DMS53 treated with DMSO at 0.1 percent for 48 hours (cell line): Measurements from ENCODE around the gene UROC1.

ENCODE experiments used
- DNase-seq: peaks from one replicate; lab custom pipeline; 2025; ENCODE audit not compliant: unreplicated experiment; lab: John Stamatoyannopoulos, UW

The UROC1 gene

DNA sequence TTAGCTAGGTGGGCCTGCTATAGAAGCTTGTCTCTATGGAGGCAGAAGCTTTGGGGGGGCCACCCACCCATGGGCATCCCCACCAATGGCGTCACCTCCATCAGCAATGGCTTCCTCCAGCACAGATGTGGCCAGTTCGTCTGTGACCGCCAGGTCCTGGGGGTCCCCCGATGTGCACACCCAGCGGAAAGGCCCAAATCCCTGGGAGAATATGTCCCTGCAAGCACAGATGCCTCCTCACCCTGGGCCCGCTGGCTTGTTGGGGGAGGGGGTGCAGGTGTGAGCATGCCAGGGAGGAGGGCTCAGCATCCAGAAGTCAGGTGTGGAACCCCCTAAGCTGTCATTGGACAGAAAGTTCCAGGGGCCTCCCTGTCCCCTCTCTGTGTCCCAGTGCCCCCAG is 19.6 kb downstream of the UROC1 start:
- DNase-seq = no peak

DNA sequence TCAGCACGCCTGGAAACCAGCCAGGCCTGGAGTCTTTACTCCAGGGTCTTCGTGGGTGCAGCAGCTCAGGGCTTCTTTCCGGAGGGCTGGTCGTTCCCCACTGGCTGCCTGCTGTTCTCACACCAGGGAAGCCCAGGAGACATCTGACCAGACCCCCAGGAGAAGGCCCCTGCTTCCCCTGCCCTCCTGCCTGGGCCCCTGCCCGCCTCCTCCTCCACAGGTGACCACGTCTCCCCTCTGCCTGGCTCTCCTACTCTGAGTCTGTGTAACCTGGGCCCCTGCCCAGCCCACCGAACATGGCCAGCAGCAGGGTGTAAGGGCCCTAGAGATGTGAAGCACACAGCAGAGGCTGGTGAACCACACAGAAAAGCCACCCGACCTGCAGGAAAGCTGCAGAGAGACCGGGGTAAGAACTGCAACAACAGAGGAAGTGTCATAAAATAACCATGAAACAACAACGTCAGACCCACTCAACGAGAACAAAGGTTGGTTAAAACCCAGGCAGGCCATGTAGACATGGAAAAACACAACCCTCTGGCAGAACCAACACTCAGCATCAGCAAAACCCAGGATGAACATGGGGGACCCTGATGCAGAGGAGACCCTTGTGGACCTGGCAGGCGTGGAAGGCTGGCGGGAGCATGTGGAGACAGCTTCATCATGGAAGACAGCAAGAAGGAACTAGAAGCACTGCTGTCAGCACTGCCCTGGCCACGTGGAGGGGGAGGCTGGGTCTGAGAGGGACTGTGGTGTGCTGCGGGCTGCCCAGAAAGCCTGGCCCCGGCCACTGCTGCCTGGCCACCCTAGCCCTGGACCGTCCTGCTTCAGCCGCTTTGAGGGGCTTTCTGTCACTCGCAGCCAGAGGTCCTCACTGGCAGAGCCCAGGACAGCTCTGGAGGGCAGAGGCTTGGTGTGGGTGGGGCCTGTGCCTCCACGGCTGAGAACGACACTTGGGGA is 20.4 kb downstream of the UROC1 start:
- DNase-seq = no peak

DNA sequence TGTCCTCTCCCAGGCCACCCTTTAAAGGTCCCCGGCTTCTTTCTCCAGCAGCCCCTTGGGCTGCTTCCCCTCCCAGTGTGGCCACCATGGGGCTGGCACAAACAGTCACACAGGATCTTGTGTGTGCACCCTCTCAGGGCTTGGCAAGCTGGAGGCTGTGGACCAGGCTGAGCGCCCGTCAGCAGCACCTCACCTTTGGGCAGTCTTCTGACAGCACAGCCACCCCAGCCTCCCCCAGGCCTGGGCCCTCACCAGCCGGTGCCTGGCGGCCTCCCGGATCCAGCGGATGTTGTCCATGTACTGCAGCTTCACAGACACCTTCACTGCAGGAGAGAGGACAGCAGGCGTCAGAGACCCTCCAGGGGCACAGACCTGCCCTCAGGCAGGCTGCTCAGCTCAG is 21.8 kb downstream of the UROC1 start:
- DNase-seq = no peak

DNA sequence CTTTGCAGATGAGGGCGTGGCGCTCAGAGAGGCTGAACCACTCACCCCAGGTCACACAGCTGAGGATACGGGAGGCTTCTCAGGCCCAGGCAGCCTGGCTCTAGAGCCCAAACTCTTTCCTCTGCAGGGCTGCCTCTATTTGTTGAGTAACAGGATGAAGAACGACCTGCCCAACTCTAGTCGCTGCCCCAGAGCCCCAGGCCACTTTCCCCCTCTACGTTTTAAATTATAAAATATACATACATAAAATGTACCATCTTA is 22.7 kb downstream of the UROC1 start:
- no peak for DNase-seq

DNA sequence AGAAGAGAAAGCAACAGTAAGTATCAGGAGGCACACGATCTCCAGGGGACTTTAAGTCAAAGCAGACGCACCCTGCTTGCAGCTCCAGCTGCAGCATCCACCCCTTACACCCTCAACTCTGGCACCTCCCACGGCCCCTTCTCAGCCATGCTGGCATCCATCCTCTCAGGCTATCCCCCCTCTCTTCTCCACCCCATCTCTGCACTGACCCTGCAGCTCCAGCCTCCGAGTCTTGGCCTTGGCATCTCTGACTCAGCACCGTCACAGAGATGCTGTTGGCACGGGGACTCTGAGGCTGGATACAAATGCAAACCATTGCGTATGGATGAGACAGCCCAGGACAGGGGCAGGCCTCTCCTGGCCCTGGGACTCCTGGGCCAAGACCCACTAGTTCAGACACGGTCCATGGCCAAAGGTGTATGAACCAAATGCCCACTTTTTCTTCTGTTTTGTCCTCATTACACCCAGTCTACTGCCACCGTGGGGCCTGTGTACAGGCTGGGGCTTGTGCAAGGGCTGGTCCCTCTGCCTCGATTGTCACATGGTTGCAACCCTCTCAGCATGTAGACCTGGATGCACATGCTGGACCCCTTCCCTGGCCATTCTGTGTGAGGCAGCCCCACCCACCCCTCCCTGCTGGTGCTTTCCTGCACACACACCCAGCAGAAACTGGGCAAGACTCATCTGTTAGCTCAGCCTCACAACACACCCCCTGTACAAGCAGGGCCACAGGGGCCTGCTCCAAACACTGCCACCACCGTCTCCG is 23.2 kb downstream of the UROC1 start:
- DNase-seq = no peak

DNA sequence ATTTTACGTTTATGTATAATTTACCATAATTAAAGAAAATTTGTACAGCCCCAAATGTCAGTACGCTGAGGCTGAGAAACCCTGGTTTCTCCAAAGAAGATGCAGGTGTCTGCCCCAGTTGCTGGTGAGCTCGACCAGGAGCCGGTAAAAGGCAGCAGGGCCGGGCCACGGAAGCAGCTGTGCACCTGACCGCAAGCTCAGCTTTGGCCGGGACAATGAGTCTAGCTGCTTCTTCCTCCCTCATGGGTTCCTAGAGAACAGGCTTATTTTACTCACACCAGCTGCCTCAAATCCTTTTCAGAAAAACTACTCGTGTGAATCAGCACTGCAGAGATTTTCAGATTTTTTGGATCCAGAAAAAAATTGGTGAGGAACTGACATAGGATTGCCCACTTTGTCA is 23.8 kb downstream of the UROC1 start:
- no peak for DNase-seq

DNA sequence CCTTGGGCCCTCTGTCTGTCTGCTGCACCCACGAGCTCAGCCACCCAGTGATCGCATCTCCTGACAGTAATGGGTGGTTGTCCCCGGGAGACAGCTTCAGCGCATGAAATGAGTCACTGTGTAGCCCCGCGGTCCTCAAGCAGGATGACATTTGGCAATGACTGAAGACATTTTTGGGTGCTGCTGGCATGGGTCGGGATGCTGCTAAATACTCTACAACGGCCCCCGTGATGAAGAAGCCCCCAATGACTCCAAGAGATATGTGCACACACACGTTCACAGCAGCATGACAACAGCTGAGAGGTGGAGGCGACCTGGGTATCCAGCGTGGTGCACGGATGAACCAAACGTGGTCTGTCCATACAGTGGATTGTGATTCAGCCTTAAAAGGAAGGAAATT is 24.5 kb downstream of the UROC1 start:
- no peak for DNase-seq

DNA sequence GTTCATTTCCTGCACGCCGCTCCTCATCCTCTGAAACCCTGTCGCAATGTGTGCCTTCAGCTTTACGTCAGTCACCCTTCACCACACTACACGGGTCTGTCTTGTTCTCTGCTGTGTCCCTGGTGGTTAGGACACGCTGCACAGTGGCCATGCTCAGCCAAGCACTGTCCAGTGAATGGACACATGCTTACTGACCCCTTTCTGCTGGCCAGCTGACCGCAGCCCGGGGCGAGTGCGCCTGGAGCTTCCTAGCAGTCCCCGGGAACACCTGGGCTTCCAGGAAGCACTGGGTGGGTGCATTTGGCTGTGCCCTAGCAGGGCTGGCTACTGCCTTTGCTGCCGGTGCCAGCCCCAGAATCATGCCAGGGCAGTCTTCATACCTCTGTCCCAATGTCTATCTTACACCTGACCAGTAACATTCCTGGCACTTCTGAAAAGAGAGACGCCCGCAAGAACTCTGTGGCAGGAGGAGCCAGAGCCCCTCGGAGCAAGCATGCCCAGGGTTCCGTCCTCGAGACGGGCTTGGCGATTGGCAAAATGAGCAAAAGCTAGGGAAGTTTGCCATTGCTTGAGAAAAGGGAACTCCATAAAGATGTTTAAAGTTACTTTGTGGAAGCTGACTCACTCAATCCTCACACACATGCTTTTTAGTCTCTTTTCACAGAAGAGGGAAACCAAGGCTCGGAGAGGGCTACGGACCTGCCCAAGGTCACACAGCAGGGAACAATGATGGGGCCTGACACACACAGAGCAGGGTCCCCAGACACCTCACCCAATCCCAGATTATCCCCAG is 26.2 kb downstream of the UROC1 start:
- no peak for DNase-seq

DNA sequence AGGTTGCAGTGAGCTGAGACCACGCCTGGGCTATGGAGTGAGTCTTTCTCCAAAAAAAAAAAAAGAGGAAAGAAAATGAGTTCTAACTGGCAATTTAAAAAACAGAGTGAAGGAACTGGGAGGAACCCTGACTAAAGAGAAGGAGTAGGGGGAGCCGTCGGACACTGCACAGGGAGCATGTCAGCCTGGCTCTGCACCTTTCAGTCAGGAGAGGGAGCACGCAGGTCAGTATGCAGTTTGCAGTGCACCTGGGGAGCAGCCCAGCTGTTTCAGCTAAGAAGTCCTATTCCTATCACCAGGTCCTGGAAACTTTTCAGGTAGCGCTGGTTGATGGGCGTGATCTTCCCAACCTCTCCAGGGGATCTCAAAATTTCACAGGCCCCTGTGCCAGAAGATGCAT is 27.0 kb downstream of the UROC1 start:
- DNase-seq = no peak

DNA sequence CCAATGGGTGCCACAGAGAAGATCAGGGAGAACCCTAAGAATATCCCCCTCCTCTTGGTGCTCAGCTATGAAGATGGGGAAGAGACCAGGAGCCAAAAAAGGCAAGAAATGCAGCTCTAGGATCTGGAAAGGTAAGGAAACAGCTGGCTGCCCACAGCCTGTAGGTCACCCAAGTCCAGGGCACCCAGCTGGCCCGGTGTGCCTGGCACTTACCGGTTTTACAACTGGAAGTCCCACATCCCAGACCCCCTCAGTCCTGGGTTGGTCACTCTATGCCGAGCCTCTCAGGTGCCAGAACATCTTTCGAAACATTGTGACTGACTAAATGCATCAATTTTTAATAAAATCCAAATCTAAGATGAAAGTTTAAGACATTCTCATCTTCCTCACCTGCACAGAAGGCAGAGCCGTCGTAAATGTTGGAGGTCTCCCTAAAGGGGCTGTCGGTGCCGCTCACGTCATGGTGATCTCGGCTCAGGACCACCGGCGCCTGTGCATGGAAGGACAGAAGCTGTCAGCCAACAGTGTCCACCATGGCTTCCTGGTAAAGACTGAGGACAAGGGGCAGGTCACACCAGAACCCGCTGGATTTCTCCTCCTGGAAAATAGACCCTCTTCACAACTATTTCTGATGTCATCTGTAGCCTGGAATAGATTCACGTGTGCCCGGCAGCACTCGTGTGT is 28.5 kb downstream of the UROC1 start:
- DNase-seq = no peak

DNA sequence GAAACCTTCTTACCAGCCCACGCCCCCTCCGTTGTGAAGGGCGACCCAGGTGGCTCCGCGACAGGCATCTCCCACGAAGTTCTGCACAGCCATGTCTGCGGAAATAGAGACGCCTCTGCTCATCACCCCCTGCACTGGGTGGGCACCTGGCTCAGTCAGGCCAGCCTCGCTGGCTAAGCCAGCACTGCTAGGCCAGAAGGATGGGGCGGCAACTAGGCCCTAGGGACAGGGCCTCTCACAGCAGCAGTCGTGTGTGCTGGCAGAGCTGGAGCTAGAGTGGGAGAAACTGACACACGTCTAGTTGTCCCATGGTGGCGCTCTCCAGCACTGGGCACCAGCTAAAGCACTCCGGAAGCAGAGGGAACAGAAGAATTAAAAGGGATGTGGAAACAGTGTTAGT is 29.4 kb downstream of the UROC1 start:
- no peak for DNase-seq

DNA sequence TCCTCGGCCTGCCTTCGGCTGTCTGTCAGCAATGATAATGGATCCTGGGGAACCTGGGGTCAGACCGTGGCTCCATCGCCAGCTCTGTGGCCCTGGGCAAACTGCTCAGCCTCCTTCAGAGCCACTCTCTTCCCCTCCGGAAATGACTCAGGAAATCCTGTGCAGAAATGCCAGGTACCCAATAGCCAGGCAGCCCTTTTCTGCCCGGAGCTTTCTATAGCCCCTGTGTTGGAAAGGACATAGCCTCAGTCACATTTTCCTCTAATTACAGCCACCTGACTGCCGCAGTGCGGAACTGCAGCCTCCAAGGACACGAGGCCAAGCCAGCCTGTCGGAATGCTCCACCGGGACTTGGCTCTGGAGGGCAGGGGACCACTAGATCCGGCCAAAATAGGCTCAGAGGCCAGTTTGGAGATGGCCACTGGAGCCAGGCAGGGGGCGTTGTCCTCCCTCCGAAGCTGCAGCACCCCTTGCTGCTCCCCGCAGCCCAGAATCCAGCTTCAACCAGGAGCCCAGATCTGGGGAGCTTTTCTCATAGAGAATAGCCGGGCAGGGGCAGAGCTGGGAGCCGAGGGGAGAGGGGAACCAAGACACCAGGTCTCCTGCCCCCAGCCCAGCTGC is 30.3 kb downstream of the UROC1 start:
- no peak for DNase-seq

DNA sequence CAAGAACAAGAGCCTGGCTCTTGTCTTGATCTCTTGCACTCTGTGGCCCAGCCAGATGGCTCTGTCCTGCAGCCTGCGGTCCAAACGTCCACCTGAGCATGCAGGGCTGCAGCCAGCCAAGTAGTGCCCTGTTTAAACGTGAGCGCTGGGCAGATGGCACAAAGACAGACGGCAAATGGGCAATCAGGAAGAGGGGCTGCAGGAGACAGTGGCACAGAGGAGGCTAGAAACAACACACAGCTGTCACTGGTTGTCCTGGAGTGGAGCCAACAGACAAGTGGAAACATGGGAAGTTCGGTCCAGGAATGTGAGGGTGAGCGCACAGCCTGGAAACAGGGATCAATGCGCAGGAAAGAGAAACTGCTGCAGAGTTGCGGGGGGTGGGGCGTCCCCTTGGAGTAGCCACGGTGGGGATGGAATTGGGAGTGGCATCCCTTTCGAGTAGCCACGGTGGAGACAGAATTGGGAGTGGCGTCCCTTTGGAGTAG is 31.2 kb downstream of the UROC1 start:
- DNase-seq = no peak

DNA sequence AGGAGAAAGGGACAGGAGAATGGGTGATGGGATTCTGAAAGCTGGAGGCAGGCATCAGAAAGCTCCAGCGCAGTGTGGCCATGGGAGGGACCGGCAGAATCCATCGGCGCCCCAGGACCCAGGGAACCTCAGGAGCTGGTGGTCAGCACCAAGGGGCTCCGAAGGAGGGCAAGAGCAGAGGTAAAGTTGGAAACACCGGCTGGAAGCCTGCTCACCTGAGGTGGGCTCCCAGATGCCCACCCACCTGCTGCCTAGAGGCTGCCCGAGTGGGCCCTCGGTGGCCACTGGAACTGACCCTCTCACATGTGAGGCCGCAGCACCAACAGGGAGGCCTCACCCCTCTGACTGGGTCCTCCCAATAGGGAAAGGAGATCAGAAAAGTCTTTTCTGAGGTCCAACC is 31.6 kb downstream of the UROC1 start:
- no peak for DNase-seq

DNA sequence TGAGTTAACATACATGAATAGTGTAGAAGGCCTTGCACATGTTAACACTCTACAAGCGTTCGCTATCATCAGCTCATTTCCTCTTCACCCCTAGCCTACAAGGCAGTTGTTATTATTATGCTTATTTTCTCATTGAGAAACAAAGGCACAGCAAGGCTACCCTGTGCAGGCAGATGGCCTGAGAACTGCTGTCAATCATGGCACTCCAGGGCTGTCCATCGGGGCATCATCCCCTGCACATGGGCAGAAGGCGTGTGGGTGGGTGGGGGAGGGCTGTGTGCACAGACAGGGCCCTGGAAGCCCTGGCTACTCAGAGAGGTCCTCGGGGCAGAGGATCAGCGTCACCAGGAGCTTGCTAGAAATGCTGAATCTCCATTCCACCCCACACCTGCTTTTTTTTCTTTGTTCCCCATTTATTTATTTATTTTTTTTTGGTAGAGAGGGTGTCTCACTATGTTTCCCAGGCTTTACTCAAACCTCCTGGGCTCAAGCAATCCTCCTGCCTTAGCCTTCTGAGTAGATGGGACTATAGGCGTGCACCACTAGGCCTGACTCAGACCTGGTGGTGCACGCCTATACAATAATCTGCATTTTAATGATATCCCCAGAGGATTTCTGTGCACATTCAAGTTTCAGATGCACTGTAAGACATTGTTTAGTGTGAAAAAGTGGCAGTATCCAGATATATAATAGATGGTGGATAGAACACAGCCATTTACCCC is 32.2 kb downstream of the UROC1 start:
- no peak for DNase-seq

DNA sequence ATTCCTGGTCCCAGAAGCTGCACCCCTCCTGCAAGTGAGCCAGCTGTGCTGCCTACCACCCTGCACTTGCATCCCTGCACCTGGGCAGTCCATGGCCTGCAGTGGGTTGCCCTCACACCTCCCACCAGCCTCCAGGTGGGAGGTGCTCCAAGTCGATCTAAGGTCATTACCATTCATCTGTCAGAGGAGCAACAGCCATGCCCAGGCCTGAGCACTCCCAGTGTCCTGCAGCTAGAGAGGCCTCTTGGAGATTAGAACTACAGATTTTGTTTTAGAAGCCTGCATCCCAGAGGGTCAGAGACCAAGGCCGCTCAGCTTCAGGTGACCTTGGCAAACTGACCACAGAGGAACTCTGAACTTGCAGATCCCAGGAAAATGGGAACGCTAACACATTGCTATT is 32.9 kb downstream of the UROC1 start:
- DNase-seq = no peak

DNA sequence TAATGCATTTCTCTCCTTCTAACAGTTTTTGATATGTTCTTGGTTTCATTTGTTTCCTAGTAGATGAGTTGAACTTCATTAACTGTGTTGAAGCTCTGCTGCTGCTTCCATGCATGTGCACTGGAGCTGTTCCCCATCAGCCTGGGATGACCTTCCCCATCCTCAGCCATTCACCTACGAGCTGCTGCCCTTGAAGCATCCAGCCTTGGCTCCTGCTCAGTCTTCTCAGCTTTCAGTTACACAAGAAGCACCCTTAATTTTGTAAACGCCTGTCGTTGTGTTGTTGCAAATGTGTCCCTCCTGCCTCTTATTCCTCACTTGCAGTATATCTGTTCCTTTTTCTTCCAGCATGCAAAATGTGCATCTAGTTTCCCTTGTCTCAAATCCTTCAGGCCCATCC is 33.4 kb downstream of the UROC1 start:
- no peak for DNase-seq

DNA sequence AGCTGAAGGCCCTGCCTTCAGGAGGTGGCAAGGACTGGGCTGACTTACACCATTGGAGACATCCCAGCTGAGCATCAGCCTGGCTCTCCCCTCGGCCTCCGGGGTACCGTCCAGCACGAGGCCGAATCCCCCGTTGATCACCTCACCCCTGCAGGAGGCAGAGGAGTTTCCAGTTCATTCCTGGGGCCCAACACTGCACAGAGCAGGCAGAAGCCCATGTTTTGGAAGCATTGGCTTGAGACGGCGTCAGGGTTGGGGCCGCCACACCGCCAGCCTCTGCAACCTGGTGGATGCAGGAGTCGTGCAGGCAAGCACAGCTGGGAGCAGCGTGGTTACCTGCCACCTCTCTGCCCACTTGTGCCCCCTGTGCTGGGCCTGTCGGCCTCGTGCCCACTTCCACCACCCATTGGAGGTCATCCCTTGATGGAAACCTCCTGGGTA is 34.2 kb downstream of the UROC1 start:
- DNase-seq = no peak

DNA sequence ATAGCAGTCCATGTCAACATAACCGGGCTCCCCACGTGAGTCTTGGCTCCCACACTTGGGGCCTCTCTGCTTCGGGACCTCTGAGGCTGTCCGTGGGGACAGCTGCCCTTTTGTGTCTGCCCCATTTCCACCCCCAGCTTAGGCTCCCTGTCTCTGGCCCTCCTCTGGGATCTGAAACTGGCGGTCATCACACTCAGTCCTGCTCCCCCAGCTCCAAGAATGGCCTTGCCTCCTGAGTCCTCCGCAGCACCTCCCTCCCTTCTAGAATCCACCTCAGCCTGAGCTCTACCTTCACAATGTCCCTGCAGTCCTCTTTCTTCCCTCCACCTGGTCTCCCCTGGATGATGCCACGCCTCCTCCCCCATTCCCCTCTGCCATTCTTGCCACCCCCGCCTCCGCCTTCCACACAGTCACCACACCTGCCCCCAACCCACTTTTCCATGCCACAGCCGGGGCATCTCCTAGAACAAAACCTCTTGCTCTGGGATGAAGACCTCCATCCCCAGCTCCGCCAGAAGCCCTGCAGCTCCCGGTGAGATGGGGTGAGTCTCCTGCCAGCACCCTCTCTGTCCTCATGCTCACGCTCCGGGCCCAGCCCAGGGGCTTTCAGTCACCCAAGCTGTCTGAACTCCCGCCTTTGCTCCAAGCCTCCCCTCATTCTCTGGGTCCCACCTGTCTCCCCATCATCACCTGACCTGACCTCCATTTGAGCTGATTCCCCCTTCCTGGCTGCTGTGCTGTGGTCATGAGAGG is 34.9 kb downstream of the UROC1 start:
- no peak for DNase-seq
